ENCODE data around the gene RAD23B.

Gene RAD23B

GRCh38 chr9:107242073-107243030 lies 40.7 kb upstream of the RAD23B start:
- Histone ChIP-seq H3K27me3 (replicated peaks) (no peaks in the 10 kb centered on the region), H3K4me3 (ENCODE audit: low read depth, low read length) (no peak overlapping the region), H3K27ac (no peak overlapping the region), H3K36me3 (replicated peaks) (no peaks in the 10 kb centered on the region)
- no peak for TF ChIP-seq CTCF (IDR thresholded peaks at IDR 0.05; ENCODE audit: low read depth, low read length, missing control alignments)
- DNase-seq: no peak
- in situ Hi-C loops (cut with HindIII; ENCODE audit: low pct_ligation_motif_present, low sequenced_read_pairs): no loop called here

DNA sequence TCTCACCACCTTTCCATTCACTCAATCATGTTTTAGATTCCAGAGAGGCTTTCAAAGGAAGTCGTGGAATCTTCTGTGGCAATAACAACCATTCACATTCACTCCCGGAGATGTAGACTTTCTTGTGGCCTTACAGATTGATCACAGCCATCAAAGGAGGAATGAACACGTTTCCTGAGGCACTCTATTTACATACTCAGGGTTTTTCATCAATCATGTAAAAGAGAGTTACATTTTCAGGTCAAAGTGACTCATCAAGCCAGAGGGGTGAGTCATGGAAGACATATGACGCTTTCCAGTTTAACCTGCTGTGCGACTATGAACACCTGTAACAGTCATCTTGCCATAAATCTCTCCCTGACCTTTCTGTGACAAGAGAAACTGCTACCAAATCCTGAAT lies 39.3 kb upstream of the RAD23B start:
- no peak overlapping the region for H3K4me3 ChIP-seq (ENCODE audit: low read depth, low read length)
- H3K27me3 ChIP-seq (replicated peaks): no peaks in the 10 kb centered on the region
- H3K36me3 ChIP-seq (replicated peaks): no peaks in the 10 kb centered on the region
- H3K27ac ChIP-seq: no peak overlapping the region
- in situ Hi-C loops (cut with HindIII; ENCODE audit: low pct_ligation_motif_present, low sequenced_read_pairs): no loop called here
- peak; percentile 59 for DNase-seq
- TF ChIP-seq CTCF (IDR thresholded peaks at IDR 0.05; ENCODE audit: low read depth, low read length, missing control alignments): no peak

DNA sequence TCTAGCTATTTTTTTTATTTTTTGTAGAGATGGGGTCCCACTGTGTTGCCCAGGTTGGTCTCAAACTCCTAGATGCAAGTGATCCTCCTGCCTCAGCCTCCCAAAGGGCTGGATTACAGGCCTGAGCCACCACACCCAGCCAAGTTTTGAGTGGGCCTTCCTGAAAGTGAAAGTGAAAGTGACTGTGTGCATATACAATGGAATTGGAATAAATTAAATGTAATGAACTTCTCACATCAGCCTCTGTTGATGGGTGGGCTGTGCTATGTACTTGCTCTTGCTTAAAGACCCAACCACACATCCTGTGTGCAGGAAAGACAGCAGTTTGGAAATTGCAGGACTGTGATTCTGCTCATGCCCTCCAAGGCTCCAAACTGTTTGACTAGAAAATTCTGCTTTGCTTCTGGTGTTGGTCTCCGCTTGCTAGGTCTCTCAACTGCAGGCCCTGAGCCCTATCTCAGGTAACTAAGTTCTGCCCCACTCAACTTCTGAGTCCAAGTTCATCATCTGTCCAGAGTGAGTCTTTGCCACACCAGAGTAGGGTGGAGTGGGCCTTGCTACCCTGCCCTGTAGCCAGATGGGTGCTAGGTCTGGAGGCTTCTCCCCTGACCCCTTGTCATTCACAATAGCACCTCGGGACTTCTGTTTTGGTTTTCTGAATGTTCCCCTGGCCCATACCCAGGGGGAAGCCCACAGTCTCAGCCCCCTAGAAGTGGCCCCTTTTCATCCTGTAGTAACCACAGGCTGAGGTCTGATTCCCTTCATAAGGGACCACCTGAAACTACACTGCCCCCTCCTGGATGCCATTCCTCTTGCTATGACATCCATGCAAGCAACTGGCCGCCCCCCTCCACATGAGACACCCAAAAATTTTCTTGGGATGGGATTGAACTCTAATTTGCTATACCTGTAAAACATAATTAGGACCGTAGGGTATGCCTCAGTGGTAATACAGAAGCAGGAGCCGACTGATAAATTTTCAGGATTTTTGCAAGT lies 36.5 kb upstream of the RAD23B start:
- no peaks in the 10 kb centered on the region for H3K27me3 ChIP-seq (replicated peaks)
- no peak overlapping the region for H3K27ac ChIP-seq
- in situ Hi-C loops (cut with HindIII; ENCODE audit: low pct_ligation_motif_present, low sequenced_read_pairs): no loop called here
- TF ChIP-seq CTCF (IDR thresholded peaks at IDR 0.05; ENCODE audit: low read depth, low read length, missing control alignments): peak; percentile 47
- H3K36me3 ChIP-seq (replicated peaks): no peaks in the 10 kb centered on the region
- DNase-seq: no peak
- H3K4me3 ChIP-seq (ENCODE audit: low read depth, low read length): no peak overlapping the region

DNA sequence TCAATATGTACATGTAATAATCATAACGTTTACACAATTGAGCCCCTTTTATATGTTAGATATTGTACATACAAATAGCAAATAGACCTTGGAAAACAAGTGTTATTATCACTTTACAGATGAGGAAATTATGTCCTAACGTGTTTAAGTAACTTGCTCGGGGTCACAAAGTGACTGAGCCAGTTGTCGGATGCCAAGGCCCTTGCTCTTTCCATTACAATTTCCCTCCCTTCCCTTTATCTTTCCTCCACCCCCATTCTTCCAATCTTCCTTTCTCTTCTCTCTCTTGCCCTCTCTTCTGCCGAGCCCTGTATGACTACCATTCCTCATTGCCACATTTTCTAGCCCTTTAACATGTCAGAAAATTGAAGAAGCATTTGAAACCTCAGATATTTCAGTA lies 34.4 kb upstream of the RAD23B start:
- Histone ChIP-seq H3K36me3 (replicated peaks) (no peaks in the 10 kb centered on the region), H3K27ac (no peak overlapping the region), H3K27me3 (replicated peaks) (no peaks in the 10 kb centered on the region), H3K4me3 (ENCODE audit: low read depth, low read length) (no peak overlapping the region)
- in situ Hi-C loops (cut with HindIII; ENCODE audit: low pct_ligation_motif_present, low sequenced_read_pairs): no loop called here
- DNase-seq: no peak
- no peak for TF ChIP-seq CTCF (IDR thresholded peaks at IDR 0.05; ENCODE audit: low read depth, low read length, missing control alignments)

GRCh38 chr9:107249131-107249533 lies 33.9 kb upstream of the RAD23B start:
- no peak for DNase-seq
- Histone ChIP-seq H3K27ac (no peak overlapping the region), H3K36me3 (replicated peaks) (no peaks in the 10 kb centered on the region), H3K27me3 (replicated peaks) (no peaks in the 10 kb centered on the region), H3K4me3 (ENCODE audit: low read depth, low read length) (no peak overlapping the region)
- in situ Hi-C loops (cut with HindIII; ENCODE audit: low pct_ligation_motif_present, low sequenced_read_pairs): no loop called here
- no peak for TF ChIP-seq CTCF (IDR thresholded peaks at IDR 0.05; ENCODE audit: low read depth, low read length, missing control alignments)
